ENCODE measurements around the gene MRPL41. TPM values are rescaled to one million over a fixed set of nuclear protein-coding genes. Genes with fewer than 3 reads are reported as not detected.
A peak's percentile ranks its signal among the peaks of the same experiment; 100 is the strongest.

MRPL41 gene
- polyA plus RNA-seq, 1 donor from 2014 or later = 60.5 TPM

DNA sequence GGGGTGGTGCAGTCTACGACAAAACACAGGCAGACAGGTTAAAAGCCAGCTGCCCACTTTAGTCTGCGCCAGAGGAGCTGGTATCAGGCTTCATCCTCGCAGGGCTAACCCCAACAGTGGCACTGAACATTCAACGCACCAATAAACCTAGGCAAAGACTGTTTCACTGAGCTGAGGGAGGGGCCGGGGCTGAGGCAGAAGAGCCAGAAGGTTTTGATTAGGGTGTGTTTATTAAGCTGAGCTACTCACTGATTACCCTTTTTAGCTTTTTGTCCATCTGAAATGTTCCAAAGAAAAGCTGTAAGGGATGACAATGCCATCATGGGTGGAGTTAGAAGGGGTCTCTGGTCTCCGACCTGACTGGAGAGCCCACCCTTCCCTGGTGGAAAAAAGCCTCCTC lies 37.2 kb downstream of the MRPL41 start:
- Histone ChIP-seq H3K9ac (ENCODE audit: low read length) (peak overlapping the region; percentile 72), H3K36me3 (ENCODE audit: insufficient read depth, low read length) (no peaks in the 10 kb centered on the region), H3K4me2 (ENCODE audit: low read length) (no peak overlapping the region), H3K9me2 (ENCODE audit: insufficient read depth, low read length) (no peaks in the 10 kb centered on the region), H4K20me1 (ENCODE audit: insufficient read depth) (no peaks in the 10 kb centered on the region), H3K79me2 (replicated peaks; ENCODE audit: insufficient read depth, low read length) (peaks cover 11% of the 10 kb centered on the region), H3K4me3 (ENCODE audit: low read length) (peak overlapping the region; percentile 90), H3K9me3 (ENCODE audit: low read length) (no peaks in the 10 kb centered on the region), H3K27me3 (ENCODE audit: insufficient read depth, low read depth, low read length) (no peaks in the 10 kb centered on the region), H3F3A (ENCODE audit: insufficient read depth, low read length, poor library complexity, severe bottlenecking) (no peaks in the 10 kb centered on the region), H2AFZ (ENCODE audit: low read depth, low read length) (no peak overlapping the region), H3K27ac (ENCODE audit: low read length) (no peak overlapping the region)
- no peak for TF ChIP-seq MXI1 (conservative IDR thresholded peaks at IDR 0.05; ENCODE audit: poor library complexity, severe bottlenecking)
- TF ChIP-seq EP300 (conservative IDR thresholded peaks at IDR 0.05; ENCODE audit: poor library complexity, severe bottlenecking) = no peak
- TF ChIP-seq, protein P1, sequence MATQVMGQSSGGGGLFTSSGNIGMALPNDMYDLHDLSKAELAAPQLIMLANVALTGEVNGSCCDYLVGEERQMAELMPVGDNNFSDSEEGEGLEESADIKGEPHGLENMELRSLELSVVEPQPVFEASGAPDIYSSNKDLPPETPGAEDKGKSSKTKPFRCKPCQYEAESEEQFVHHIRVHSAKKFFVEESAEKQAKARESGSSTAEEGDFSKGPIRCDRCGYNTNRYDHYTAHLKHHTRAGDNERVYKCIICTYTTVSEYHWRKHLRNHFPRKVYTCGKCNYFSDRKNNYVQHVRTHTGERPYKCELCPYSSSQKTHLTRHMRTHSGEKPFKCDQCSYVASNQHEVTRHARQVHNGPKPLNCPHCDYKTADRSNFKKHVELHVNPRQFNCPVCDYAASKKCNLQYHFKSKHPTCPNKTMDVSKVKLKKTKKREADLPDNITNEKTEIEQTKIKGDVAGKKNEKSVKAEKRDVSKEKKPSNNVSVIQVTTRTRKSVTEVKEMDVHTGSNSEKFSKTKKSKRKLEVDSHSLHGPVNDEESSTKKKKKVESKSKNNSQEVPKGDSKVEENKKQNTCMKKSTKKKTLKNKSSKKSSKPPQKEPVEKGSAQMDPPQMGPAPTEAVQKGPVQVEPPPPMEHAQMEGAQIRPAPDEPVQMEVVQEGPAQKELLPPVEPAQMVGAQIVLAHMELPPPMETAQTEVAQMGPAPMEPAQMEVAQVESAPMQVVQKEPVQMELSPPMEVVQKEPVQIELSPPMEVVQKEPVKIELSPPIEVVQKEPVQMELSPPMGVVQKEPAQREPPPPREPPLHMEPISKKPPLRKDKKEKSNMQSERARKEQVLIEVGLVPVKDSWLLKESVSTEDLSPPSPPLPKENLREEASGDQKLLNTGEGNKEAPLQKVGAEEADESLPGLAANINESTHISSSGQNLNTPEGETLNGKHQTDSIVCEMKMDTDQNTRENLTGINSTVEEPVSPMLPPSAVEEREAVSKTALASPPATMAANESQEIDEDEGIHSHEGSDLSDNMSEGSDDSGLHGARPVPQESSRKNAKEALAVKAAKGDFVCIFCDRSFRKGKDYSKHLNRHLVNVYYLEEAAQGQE (IDR thresholded peaks at IDR 0.05; ENCODE audit: borderline replicate concordance) = no peak
- TF ChIP-seq TAF1 (IDR thresholded peaks at IDR 0.05; ENCODE audit: low read depth) = no peak

DNA sequence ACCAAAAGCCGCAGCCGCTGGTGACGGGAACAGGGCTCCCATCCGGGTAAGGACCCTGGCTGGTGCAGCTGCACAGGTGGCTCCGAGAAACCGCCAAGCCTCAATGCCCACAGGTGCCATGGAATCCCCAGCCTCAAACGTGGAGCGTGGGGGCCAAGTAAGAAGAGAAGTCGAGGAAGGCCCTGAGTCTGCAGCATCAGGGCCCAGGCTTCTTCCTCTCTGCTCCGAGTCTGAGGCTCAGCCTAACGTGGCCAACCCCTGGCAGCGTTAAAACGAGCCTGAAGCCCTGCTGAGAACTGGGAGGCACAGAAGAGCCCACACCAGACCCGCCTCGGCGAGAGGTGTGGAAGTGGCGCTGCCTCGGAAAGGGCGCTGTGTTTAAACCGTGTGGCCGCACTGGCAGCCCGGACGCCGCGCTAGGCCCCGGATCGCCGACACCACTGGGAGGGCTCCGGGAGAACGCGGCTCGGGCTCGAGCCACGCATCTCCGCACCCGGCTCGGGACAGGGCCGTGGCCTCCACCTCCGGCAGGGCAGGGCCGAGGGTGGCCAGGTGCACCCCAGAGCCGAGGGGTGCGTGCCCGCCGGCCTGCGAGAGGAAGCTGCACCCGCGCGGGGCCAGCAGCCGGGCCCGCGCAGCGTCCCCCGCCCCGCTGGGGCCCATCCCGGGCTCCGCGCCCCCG lies 37.9 kb downstream of the MRPL41 start:
- Histone ChIP-seq H3K79me2 (replicated peaks; ENCODE audit: insufficient read depth, low read length) (peaks cover 11% of the 10 kb centered on the region), H2AFZ (ENCODE audit: low read depth, low read length) (no peak overlapping the region), H3K36me3 (ENCODE audit: insufficient read depth, low read length) (no peaks in the 10 kb centered on the region), H3K9me3 (ENCODE audit: low read length) (no peaks in the 10 kb centered on the region), H3K9me2 (ENCODE audit: insufficient read depth, low read length) (no peaks in the 10 kb centered on the region), H3K27ac (ENCODE audit: low read length) (peak overlapping the region; percentile 8), H3K4me2 (ENCODE audit: low read length) (peak overlapping the region; percentile 60), H3K27me3 (ENCODE audit: insufficient read depth, low read depth, low read length) (no peaks in the 10 kb centered on the region), H4K20me1 (ENCODE audit: insufficient read depth) (no peaks in the 10 kb centered on the region), H3K4me3 (ENCODE audit: low read length) (peak overlapping the region; percentile 90), H3F3A (ENCODE audit: insufficient read depth, low read length, poor library complexity, severe bottlenecking) (no peaks in the 10 kb centered on the region), H3K9ac (ENCODE audit: low read length) (peak overlapping the region; percentile 72)
- TF ChIP-seq TAF1 (IDR thresholded peaks at IDR 0.05; ENCODE audit: low read depth) (no peak), EP300 (conservative IDR thresholded peaks at IDR 0.05; ENCODE audit: poor library complexity, severe bottlenecking) (no peak), RAD21 (conservative IDR thresholded peaks at IDR 0.05) (no peak), EZH2 (IDR thresholded peaks at IDR 0.05; ENCODE audit: borderline replicate concordance, insufficient read depth, low read length, poor library complexity, severe bottlenecking) (no peak), SMC3 (conservative IDR thresholded peaks at IDR 0.05; ENCODE audit: poor library complexity) (no peak), MXI1 (conservative IDR thresholded peaks at IDR 0.05; ENCODE audit: poor library complexity, severe bottlenecking) (no peak), POLR2AphosphoS5 (IDR thresholded peaks at IDR 0.05) (no peak)
- TF ChIP-seq, protein P2, sequence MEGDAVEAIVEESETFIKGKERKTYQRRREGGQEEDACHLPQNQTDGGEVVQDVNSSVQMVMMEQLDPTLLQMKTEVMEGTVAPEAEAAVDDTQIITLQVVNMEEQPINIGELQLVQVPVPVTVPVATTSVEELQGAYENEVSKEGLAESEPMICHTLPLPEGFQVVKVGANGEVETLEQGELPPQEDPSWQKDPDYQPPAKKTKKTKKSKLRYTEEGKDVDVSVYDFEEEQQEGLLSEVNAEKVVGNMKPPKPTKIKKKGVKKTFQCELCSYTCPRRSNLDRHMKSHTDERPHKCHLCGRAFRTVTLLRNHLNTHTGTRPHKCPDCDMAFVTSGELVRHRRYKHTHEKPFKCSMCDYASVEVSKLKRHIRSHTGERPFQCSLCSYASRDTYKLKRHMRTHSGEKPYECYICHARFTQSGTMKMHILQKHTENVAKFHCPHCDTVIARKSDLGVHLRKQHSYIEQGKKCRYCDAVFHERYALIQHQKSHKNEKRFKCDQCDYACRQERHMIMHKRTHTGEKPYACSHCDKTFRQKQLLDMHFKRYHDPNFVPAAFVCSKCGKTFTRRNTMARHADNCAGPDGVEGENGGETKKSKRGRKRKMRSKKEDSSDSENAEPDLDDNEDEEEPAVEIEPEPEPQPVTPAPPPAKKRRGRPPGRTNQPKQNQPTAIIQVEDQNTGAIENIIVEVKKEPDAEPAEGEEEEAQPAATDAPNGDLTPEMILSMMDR (IDR thresholded peaks at IDR 0.05; ENCODE audit: poor library complexity, severe bottlenecking) = no peak
- TF ChIP-seq, protein P1 (IDR thresholded peaks at IDR 0.05; ENCODE audit: borderline replicate concordance) = no peak
